Spleen (tissue), 7 donors: ENCODE measurements around the gene ARID1A.

Experiments
- POLR2A ChIP-seq, 3 donors: fragments of 450-650 bp; IDR thresholded peaks; one replicate each; pipeline ENCODE4 v1.5.1; 2017; ENCODE audit warnings: antibody characterized with exemption in 3 of 3, mild to moderate bottlenecking in 1 of 3
- POLR2AphosphoS5 ChIP-seq, 3 donors: sonication (generic); formaldehyde crosslinking; IDR thresholded peaks; one replicate each; pipeline ENCODE4 v1.5.1; 2017; ENCODE audit warnings: antibody characterized with exemption in 3 of 3
- TF ChIP-seq, protein P1 (sequence below), 11 experiments: fragments of 200-600 bp in 7 of 11; fragments of 450-650 bp in 4 of 11; sonication (generic) in 4 of 11; IDR thresholded peaks in 8 of 11; conservative IDR thresholded peaks in 3 of 11; 1 replicate in 7 of 11; 2 replicates in 4 of 11; pipeline versions ENCODE4 v1.4.0 to v1.8.0; 2016 to 2021; ENCODE audit warnings: antibody characterized with exemption in 11 of 11, inconsistent platforms in 4 of 11, mild to moderate bottlenecking in 1 of 11
- donor health status: DM: no; HTN: no; CAD: no; lungs with moderate emphysema.
- donor health status: DM: no; HTN: no; CAD: no.
- donor health status: DM: no; HTN: no; CAD: no.

GRCh38 chr1:26831059-26831458 is 135.2 kb downstream of the ARID1A start:
- TF ChIP-seq, protein P1, sequence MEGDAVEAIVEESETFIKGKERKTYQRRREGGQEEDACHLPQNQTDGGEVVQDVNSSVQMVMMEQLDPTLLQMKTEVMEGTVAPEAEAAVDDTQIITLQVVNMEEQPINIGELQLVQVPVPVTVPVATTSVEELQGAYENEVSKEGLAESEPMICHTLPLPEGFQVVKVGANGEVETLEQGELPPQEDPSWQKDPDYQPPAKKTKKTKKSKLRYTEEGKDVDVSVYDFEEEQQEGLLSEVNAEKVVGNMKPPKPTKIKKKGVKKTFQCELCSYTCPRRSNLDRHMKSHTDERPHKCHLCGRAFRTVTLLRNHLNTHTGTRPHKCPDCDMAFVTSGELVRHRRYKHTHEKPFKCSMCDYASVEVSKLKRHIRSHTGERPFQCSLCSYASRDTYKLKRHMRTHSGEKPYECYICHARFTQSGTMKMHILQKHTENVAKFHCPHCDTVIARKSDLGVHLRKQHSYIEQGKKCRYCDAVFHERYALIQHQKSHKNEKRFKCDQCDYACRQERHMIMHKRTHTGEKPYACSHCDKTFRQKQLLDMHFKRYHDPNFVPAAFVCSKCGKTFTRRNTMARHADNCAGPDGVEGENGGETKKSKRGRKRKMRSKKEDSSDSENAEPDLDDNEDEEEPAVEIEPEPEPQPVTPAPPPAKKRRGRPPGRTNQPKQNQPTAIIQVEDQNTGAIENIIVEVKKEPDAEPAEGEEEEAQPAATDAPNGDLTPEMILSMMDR (IDR thresholded peaks at IDR 0.05 in 8 of 11, conservative IDR thresholded peaks at IDR 0.05 in 3 of 11), result no peak
- TF ChIP-seq POLR2AphosphoS5 (IDR thresholded peaks at IDR 0.05) (no peak), POLR2A (IDR thresholded peaks at IDR 0.05) (no peak)
